HG03575 (cell line): ENCODE results near the gene MARCHF4.
"Not testable (repeated sequence)": the region's sequence is repeated elsewhere in the genome, so short reads cannot be mapped to it uniquely, and the experiment has no call there.

Experiments
- ATAC-seq: cut with Tn5 transposase; IDR thresholded peaks from one replicate; pipeline ENCODE4 v1.9.1; 2021; ENCODE audit not compliant: unreplicated experiment, insufficient number of reproducible peaks, low FRiP score; ENCODE audit errors: extremely low read depth

The MARCHF4 gene

DNA sequence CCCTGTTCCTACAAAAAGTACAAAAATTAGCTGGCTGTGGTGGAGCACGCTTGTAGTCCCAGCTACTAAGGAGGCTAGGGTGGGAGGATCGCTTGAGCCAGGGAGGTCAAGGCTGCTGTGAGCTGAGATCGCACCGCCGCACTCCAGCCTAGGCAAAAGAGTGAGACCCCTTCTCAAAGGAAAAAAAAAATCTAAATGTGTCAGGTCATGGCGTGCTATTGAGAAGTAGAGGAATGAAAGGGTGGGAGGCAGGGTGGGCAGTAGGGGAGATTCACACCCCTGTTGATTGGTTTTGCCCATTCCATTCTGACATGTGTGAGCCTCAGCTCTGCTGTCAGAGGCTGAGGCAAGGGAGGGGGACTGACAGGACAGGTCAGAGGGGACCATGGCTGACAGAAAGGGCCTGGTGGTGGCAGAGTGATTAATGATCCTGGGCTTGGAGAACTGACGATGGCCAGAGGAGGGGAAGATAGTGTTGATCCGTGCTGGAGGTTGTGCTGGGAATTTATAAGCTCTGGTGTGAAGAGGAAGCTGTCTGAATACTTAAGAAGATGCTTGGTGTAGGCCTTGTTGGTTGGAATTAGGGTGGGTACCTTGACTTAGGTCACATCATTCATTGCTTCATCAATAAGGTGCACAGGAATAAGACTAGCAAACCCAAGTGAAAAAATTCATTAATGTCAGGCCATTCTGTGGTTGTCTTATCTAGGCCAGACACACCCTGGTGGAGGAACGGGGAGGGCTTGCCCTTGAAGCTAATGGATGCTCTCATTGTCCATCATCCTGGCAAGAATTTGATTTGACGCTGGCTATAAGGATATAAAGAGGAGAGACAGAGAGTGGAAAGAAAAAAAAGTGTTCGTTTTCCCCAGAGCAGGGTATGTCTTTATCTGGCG, 20.9 kb upstream of the MARCHF4 start:
- no peak for ATAC-seq

DNA sequence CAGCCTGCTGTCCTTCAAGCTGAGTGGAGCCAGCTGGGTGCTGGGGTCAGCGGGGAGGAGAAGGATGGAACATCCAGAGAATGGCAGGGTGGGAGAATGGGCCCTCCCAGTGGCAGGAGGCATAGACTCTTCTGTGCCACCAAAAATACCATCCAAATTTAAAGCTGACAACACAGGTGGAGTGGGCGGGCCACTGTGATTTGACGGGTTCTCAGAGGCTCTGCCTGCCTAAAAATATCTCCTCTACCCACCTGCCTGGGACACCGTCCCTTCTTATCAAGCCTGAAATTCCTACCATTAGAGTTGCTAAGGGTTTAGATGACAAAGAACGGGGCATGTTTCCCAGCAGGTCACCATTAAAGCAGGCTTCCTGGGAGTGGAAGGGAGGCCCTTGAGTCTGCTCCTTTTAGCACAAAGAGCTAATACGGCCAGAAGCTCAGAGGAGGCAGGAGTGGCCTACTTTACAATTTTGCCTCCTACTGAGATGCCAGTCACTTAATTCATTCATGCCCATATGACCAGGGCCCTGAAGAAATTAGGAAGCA, 19.8 kb upstream of the MARCHF4 start:
- ATAC-seq: no peak

DNA sequence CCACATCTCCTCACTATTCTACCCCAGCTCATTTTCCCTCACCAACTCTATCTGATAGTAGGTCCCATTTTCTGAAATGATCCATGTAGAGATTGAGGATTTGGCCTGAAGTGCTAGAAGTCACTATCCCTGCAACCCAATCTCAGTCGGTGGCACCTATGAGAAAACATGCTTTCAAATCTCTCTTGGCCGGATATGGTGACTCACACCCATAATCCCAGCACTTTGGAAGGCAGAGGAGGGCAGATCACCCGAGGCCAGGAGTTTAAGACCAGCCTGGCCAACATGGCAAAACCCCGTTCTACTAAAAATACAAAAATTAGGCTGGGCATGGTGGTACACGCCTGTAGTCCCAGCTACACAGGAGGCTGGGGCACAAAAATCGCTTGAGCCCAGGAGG, 19.1 kb upstream of the MARCHF4 start:
- no peak for ATAC-seq

DNA sequence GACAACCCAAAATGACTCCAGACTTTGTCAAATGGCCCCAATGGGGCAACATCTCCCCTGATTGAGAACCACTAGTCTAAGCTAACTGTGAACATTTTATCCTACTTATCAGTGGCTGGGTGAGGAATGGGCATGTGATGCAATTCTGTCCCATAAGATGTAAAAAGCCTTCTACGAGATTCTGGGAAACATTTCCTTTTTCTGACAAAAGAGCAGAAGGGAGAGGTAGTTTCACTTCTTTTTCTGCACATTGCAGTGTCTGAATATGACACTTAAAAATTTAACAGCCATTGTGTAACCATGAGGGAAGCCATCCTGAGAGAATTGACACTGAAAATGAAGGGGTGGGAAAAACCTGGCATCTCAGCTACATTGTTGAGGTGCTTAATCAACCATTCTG, 17.3 kb upstream of the MARCHF4 start:
- ATAC-seq: no peak

DNA sequence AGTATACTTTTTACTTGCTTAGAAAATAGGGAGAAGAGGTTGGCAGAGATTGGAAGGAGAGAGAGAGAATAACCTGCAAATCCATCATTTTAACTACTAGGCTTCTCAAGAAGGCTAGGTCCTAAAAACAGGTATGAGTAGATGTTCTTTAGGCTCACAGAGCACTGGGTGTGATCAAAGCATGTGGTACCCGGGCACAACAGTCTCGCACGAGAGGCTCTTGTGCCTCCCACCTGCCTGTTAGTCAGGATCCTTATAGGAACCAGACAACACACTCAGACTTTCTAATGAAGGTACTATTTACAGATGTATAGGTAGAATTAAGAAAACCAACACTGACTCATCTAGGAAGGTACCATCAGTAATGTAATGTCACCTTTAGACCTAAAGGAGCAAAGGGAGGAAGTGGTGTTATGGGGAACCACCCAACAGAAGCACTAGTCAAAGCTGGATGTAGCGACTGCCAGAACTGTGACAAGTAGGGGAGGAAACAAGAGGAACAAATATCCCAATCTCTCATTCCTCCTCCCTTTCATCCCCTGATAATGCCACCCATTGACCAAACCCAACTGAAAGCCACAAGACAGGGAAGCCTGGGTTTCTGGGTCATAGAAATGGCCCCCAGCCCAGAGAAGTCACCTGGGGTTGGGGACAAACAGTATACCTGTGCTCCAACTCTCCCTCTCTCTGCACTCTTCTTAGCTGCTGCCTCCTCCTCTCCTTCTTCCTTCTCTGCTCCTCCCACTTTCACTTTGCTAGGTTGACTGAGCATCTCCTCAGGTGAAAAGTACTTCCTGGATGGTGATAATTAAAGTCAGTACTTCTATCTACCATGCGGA, 16.0 kb upstream of the MARCHF4 start:
- ATAC-seq: no peak

DNA sequence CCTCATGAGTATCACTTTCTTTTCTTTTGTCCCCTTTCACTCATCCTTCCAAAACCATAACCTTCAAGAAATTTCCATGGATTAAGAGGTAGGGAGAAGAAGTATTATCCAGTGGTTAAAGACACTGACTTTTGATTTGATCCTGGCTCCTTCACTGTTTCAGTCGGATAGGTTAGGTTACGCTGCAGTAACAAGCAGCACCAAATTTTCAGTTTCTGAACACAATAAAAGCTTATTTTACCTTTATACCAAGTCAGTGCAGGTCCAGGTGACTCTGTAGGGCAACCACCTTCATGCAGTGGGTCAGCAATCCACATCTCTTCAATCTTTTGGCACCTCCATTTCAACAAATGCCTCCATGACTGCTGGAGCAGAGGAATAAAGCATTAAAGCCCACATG, 15.0 kb upstream of the MARCHF4 start:
- no peak for ATAC-seq

DNA sequence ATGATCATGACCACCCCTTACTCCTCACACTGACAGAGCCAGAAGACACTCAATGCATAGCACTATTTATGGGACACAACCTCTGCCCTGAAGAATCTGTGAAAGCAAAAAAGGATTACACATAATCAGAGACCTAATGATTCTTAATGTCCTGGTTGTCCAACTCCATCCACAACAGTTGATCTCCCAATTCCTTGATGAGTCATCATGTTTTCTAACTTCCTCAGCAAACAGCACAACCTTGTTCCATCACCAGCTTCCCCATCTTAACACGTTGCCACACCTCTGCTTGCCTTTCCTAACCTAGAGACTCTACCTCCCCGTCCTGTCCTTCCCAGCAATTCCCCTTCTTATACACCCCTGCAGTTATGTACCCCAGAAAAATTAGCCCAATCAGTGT, 13.2 kb upstream of the MARCHF4 start:
- ATAC-seq: no peak

DNA sequence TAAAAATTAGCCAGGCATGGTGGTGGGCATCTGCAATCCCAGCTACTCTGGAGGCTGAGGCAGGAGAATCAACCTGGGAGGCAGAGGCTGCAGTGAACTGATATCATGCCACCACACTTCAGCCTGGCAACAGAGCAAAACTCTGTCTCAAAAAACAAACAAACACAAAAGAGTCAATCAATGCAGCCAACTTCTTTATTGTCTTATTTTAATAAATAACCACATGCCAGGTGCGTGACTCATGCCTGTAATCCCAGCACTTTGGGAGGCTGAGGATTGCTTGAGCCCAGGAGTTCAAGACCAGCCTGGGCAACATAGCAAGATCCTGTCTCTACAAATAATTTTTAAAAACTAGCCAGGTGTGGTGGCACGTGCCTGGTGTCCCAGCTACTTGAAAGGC, 12.1 kb upstream of the MARCHF4 start:
- ATAC-seq: not testable (repeated sequence)

DNA sequence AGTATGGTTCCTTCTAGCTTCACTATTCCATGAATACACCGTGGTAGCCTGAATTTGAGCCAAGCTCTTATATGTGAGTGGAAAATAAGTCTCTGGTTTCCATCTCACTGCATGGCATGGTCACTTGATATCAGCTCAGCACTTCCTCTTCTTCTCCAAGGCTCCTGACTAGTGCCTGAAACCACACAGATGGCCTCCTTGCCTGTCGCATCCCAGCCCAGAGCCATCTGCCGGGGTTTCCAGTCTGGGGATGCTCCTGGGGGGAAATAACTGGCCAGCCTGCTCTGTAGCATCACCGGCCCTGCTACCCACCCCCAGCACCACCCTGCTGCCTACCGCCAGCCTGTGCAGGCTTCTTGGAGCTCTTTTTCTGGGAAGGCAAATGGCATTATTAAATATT, 7.7 kb upstream of the MARCHF4 start:
- ATAC-seq: no peak

DNA sequence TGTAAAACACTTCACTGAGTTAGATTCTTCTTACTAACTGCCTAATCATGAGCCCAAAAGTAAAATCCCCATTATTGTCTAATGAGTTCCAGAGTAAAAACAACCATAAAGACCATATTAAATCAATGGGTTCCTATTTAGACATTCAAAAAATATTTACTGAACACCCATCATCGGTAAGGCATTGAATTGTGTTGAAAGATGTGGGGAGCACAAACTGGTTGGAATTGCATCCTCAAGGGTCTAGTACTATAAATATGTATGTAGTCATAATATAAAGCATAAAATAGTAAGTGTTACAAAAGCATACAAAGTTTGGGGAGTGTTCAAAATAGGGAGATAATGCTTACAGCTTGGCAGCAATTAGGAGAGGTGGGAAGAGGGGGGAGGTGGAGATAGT, 3.0 kb upstream of the MARCHF4 start:
- ATAC-seq: no peak

DNA sequence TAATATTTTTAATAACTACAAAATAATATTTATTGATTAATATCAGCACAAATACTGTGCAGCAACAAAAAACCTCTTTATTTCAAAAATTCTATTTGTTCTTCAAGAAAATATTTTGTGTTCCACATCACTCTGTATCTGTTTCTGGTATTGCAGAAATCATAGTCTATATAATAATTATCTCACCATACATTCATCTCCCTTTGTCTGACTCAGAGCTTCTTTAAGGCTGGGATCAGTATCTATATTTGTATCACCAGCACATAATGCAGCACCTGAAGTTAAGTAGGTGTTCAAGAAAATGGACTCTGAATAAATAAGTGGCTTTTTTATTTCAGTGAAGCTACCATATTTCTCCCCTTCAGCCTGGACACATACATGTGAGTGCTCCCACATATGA, 1.6 kb upstream of the MARCHF4 start:
- ATAC-seq: no peak

DNA sequence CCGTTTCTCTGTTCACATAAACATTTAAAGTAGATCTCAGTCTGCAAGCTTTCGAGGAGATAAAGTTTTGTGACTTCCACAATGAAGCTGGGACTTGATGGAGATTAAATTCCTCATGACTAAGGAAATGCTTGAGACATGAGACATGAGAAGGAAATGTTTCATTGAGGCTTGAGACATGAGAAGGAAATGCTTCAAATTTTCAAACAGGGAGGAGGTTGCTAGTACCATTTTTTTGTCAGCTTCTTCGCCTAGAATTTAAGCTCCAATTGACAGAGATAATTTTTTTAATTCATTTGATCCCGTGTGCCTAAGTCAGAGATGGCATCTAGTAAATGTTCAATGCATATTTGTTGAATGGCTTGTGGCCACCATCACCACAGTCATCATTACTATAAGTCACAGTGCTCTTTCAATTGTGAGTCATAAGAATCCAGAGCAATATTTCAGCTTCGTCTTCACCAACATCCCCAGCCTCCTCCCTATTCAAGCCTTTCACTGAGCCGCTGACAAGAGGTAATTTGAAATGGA, 543 bp upstream of the MARCHF4 start:
- ATAC-seq: no peak

DNA sequence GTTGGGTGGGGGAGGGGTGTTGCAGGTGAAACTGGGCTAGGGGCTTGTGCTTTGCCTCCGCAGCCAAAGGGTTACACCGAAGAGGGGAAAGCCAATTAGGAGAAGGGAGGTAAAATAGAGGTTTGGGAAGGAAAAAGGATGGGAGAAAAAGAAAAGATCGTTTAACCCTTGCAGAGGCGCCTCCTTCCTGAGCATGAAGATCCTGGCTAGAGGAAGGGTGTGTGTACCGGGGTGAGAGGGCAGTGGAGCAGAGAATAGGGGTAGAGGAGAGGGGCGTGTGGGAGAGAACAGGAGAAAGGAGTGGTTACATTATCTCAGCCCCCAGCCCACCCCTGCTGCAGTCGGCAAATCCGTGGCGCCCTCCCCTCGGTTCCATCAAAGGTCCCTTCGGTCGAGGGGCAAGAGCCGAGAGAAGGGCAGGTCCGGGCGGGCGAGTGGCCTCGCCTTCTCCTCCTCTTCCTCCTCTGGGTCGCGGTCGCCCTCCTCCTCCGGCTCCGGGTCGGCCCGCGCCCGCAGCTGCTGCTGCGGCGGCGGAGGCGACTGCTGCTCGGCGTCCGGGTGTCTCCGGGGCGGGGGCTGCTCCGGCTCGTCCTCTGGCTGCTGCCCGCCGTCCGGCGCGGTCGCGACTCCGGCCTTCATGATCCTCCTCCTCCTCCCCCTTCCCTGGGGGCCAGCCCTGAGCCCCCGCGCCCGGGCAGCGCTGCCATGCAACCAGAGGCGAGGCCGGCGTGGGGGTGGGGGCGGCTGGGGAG, 1.1 kb downstream of the MARCHF4 start:
- ATAC-seq: no peak

DNA sequence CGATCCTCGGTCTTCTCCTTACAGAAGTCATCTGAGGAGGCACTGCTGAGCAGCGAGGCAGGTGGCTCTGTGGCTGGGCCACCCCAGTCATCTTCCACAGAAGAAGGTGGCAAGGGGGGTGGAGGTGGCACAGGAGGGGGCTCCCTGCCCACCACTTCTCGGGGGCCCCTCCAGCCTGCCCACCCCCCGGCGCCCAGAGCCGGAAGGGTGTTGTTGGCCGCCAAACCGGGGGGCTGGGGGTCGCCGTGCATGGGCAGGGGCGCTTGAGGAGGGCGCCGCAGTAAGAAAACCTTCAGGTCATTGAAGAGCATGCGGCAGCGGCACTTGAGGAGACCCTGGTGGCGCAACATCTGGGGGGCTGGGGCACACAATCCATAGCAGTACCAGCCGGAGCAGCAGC, 2.5 kb downstream of the MARCHF4 start:
- ATAC-seq: no peak

DNA sequence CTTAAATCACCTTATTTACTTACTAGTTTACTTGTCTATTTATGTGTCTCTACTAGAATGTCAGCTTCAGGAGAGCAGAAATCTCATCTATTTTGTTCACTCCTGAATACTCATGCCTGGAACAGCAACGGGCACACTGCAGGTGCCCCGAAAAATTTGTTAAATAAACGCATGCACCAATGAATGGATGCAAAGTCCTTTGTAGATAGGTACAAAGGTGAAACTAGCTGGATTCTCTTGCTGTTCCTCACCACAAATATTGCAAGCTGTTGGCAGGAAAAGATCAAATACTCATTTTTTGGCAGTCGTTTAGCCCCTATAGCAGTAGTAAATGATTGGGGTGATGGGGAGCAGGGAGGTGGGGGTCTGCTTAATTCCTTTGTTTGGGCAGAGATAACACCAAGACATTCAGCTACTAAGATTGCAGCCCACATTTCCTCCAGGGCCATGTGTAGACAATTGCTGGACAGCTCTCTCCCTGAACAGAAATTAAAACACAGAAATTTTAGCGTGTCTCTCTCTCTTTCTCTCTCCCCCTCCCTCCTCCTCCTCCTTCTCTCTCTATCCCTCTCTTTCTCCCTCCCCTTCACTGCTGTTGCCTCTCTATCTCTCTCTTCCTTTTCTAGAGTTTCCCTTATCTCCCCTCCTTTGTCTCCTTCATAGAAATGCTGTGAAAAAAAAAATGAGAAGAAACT, 5.4 kb downstream of the MARCHF4 start:
- no peak for ATAC-seq

DNA sequence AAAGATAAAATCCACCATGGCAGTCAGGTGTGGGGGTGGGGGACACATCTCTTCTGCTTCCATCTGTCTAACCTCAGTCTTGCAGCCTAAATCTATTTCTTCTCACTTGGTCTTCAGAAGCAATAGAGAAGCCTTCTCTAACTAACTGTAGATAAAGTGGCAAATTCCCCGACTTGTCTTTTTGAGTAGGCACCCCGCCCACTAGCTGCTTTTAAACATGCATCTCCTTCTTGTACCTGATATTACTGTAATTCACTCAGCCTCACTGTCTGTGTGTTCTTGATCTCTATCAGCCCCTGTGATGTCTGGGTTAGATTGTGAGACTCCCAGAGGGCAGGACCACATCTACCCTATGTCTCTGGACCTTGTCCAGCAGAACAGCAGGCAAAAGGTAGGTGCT, 6.8 kb downstream of the MARCHF4 start:
- no peak for ATAC-seq

DNA sequence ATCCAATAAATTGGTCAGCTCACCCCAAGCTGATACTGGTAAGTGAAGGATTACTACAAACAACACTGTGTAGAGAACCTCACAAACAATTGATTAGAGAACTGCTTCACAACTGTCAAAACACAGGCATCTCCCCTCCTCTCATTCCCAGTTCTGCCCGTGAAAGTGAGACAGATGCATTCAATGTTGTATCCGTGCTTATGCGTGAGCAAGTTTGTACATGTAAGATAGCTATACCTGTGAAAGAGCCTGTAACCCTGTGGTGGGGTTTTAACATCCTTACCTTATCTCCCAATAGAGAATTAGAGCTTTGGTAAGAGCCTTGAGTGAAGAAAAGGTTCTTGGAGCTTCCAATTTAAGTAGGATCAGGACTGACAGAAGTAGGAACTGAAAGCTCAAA, 9.1 kb downstream of the MARCHF4 start:
- ATAC-seq: no peak

DNA sequence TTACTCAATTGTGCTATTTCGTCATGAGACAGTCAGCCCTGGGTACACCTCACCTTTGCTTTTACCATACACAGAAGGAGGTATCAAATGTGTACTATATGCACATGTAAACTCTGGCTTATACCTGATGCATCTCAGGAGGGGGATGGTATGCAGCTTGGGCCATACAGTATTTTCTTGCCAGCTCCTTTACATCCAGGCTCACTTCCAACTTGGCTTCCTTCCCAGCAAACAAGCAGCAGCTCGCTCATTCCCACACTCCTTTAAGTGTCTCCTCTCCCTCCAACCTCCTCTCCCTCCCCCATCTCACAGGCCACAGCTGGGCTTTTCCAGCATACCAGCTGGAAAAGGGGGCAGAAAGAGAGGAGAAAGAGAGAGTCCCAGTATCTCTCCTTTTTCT, 9.6 kb downstream of the MARCHF4 start:
- no peak for ATAC-seq

DNA sequence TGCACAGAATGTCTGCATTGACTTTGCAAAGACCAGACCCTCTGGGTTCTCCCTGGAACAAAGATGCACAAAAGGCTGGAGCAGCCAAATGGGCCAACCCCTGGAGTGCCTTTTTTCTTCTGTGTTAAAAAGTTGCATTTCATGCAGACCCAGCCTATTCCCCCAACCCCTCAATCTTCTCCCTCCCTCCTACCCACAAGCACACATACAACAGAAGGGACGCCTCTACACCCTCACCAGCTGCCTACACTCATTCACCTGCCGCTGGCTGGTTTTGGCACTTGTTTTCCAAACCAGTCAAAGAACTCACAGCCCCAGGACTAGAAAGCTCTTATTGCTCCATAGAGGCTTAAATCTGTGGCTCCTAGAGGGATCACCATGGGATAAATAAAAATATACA, 16.6 kb downstream of the MARCHF4 start:
- no peak for ATAC-seq
